GM19328 (cell line): ENCODE measurements around the gene PALM3.
A peak's percentile ranks its signal among the peaks of the same experiment; 100 is the strongest.

Source experiments
- ATAC-seq: cut with Tn5 transposase; IDR thresholded peaks from one replicate; pipeline ENCODE4 v1.9.1; 2021; ENCODE audit warnings: mild to moderate bottlenecking, moderate library complexity; ENCODE audit not compliant: unreplicated experiment

The PALM3 gene

DNA sequence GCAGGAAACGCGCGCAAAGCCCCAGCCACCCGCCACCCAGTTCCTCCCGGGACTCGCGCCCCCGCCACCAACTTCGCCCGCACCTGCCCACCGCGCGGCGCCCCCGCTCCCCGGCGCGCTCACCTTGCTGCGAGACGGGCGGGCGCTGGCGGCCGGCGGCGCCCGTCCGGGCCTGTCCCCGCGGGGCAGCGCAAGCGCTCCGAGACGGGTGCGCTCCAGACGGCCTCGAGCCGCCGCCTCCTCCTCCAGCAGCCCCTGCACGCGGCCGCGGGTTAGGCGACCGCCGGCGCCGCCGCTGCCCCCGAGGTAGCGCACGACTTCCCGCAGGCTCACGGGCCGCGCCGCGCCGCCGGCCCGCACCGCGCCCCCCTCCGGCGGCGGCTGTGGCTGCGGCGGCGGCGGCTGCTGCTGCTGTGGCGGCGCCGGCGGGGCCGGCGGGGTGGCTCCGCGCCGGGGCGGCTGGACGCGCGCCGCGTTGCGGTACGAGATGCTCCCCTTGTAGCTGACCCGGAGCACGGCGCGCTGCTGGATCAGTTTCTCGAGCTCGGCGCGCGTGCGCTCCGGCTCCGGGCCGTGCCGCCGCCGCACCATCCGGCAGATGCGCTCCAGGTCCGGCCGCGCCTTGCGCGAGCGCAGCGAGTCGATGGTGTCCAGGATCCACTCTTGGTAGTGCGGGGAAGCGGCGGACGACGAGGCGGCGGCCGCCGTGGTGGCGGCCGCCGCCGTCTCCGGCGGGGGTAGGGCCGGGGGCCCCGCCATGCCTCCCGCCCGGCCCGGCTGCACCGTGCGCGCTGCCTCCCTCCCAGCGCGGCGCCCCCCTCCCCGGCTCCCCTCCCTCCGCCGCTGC is 28.0 kb upstream of the PALM3 start:
- ATAC-seq: no peak

DNA sequence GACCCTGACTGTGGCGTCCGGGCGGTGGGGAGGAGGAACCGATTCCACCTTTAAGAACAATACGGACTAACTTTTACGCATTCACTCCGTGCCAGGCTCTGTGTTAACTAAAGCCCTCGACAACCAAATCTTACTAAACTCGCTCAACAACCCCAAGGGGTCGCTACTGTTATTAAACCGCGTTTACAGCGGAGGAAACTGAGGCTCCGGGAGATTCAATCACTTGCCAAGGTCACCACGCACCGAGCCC is 27.5 kb upstream of the PALM3 start:
- no peak for ATAC-seq

DNA sequence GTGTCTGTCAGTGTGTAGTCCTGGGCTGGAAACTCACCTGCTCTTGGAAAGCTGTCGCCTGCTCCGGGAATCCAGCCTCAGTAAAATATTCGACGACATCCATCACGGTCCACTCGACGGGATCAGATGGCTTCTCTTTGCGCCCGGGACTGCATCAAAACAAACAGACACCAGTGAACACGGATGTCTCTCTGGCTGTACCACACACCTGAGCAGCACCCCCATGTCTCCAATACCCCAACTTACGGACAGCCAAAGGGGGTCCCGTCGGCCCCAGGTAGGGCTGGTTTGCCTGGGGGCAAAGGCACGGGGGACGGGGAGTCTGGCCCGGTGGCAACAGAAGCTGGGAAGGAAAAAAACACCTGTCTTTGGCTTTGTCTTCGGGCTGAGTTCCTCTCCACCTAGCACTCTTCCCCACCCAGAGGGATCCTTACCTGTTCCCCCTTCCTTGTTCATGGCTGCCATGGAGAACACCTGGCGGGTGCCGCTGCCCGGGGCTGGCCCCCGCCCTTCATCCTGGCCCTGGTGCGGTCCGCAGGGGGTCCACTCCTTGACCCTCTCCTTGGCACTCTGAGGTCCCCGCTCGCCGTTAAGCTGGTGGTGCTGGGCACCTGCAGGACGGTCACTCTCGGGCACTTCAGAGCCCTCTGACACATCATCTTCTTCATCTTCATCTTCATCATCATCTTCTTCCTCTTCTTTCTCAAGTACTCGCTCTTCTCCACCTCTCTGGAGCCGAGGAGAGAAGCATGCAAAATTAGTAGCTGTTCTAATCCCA is 26.9 kb upstream of the PALM3 start:
- no peak for ATAC-seq

DNA sequence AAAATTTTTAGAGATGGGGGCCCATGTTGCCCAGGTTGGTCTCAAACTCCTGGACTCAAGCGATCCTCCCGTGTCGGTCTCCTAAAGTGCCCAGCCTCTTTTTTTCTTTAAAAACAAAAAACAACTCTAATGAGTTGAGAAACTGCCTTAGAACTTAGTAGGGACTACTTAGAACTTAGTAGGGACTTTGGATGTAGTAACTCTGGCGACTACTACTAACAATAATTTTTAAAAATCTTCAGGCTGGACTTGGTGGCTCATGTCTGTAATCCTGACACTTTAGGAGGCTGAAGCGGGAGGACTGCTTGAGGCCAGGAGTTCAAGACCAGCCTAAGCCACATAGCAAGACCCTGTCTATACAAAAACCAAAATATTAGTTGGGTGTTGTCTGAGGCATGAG is 24.2 kb upstream of the PALM3 start:
- no peak for ATAC-seq

DNA sequence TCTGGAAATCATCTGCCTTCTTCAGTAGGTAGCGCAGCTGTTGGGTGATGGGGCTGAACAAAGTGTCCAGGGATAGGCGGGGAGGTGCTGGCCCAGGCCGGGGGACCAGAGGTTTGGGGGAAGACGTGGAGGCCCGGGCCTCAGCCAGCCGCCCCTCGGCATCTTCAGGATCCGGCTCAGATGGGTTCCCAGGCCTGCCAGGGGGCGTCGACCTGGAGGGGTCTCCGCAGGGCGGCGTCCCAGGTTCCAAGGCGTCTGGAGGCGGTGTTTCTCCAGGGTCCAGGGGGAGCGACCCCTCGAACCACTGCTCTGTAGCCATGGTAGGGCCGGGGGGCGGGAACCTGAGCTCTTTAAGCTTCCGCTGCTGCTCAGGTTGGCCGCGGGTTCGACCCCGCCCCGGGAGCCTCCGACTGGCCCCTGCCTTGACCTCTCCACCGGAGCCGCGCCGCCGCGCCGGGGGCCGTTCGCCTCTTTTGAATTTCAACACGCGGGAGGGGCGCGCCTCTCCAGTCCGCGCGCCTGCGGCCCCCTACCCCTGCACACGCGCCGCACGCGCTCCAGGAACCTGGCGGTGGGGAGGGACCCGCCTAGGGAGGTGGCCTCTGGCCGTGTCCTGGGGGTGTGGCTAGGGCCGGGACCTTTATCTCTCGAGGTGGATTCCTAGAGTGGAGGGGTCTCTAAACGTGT is 23.6 kb upstream of the PALM3 start, which contains the start of gene C19orf67:
Gene C19orf67 (minus strand): TSS at position 475 of the 687 bp plus-strand sequence. CDS start 156 bp downstream, at position 319.
- ATAC-seq: no peak

DNA sequence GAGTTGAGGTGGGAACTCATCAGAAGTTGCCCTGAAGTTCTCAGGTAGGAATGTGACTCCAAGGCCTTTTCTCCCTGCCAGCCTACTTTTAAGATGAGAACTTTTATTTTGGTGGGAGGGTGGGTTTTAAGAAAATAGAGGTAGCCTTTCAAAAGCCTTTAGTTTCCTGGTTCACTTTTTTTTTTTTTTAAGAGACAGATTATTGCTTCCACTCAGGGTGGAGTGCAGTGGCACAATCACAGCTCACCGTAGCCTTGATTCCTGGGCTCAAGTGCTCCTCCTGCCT is 20.7 kb upstream of the PALM3 start:
- ATAC-seq: no peak

DNA sequence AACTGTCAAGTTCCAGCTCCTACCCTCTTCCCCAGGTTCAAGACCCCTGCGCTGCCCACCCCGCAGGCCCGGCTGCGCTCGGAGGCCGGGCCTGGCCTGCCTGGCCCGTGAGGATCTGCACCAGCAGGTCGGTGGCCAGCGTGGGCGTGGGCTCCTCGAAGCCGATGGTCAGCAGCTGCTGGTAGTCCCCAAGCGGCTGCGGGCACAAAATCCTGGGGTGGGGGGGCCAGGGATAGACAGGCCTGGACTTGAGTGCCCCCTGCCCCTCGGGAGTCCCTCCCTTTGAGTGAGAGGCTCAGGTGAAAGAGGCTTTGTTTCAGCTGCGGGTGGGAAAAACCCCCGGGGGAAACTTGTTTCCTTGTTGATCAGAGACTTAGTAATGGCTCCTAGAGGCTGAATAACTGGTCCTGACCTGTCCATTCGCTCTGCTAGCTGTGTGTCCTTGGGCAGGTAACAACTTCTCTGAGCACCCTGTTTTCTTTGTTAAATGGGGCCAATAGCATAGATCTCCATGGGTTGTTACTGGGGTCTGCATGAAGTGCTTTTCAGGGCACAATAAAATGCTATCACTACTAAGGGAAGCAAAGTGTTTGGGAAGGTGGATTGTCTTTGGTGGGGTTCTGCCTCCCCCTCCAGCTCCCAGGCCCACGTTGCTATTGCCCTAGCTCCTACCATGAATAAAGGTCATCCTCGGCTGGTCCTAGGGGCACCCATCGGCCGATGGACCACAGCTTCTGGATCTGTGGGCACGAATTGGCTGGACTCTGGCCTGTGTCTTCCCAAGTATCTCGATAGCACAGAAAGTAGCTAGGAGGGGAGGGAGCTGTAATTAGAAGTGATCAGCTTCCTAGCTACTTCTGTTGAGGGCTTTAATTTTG is 20.2 kb upstream of the PALM3 start:
- ATAC-seq: no peak

DNA sequence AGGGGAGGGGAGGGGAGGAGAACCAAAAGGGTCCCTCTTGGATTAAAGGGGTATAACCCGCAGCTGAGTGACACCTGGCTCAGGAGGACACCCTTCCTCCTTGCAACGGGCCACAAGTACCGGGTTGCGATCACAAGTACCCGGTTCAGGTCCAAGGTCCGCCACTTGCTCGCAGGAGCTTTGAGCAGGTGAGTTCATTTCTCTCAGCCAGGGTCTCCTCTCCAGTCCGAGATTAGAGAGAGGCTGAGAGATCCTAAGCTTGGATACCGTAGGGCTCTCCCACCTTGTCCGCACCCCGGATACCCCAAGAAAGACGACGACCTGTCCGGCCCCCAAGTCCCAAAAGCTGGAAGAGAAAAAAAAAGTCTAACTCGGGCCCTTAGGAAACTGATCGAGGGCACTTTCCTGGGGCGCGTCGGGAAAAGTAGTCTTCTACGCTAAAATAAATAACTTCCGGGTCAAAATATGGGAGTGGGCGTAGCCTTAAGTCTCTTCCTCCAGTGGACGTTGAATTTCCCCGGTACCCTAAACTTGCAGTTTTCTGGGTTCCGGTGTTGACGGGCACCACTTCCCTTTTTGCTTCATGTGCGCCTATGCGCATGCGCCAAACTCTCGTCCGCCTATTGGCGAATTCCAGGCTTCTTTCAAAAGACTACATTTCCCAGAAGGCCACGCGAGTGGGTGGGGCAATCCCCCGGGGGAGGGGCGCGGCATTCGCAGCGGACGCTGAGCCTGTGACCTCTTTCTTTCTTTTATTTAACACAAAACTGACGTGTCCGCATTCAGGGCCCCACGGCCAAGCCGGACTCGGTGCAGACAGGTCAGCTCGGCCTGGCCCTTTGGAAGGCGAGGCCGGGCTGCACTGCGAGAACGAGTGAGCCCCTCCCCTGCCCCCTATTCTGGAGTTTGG is 19.3 kb upstream of the PALM3 start:
- ATAC-seq: peak; percentile 84

DNA sequence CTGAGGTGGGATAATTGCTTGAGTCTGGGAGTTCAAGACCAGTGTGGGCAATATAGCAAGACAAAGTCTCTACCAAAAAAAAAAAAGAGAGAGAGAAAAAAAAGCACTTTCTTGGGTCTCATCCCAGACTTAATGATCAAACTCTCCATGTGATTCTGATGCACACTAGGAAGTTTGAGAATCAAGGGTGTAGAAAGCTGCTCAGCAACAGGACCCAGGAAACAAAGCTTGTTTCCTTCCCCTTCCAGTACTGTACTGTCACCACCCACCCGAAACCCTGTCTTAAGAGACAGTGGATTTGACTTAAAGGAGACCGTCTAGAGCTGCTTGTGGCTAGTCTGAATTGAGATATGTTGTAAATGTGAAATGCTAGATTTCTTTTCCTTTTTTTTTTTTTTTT is 16.5 kb upstream of the PALM3 start:
- no peak for ATAC-seq

DNA sequence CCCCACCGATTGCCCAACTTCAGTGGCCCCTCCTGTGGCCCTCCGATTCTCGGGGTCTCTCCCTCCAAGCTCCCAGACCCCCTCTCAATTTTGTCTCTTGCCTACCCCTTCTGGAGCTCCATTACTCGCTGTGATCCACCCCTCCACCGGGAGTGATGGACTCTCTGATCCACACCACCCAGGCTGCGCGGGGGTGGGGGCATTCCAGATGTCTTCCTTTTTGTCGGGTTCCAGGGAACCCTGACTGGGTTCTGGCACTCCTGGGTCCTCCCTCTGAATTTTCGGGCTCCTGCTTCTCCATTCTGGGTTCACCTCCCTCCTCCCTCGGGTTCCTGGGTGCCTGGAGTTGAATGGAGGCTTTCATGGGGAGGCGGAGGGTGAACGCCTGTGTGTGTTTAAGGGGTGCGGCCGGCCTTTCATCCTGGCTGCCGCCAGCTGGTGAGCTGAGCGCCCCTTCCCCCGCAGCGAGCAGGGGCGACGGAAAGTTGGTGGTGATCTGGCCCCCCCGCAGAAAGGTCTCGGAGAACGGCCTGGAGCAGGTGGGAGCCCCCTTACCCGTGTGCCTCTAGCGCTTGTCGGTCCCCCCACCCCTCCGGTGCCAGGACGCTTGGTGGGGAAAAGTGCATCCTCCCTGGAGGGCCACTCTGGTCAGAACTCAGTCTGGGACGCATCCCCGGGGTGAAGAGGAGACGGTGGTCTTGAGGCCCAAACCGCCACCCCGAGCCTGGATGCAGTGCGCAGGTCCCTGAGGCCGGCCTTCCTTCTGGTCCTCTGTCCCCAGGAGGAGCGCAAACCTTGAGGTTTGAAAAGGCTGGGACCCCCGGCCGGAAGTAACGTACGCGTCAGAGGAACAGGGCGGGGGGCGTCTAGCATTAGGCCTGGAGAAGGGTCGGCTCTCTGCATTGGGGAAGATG is 12.3 kb upstream of the PALM3 start:
- ATAC-seq: no peak

DNA sequence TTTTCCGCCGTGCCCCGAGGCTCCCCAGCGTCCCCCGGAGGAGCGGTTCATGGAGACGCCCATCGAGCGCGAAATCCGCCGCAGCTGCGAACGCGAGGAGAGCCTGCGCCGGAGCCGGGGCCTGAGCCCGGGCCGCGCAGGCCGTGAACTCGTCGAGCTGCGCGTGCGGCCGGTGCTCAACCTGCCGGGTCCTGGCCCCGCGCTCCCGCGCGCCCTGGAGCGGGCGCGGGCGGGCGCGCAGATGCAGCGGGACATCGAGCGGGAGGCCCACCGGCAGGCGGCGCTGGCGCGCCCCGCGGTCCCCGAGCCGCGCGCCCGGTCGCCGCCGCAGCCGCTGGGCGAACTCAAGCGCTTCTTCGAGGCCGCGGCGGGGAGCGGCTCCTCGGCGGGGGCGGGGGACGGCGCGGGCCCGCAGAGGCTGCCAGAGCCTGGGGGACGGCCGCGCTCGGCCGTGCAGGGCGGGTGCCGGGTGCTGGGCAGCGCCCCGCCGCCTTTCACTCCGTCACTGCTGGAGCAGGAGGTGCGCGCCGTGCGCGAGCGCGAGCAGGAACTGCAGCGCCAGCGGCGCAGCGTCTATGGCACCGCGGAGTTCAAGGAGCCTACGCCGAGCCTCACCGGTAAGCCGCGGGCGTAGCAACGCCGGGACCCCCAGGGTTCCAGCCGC is 11.5 kb upstream of the PALM3 start:
- peak; percentile 47 for ATAC-seq

DNA sequence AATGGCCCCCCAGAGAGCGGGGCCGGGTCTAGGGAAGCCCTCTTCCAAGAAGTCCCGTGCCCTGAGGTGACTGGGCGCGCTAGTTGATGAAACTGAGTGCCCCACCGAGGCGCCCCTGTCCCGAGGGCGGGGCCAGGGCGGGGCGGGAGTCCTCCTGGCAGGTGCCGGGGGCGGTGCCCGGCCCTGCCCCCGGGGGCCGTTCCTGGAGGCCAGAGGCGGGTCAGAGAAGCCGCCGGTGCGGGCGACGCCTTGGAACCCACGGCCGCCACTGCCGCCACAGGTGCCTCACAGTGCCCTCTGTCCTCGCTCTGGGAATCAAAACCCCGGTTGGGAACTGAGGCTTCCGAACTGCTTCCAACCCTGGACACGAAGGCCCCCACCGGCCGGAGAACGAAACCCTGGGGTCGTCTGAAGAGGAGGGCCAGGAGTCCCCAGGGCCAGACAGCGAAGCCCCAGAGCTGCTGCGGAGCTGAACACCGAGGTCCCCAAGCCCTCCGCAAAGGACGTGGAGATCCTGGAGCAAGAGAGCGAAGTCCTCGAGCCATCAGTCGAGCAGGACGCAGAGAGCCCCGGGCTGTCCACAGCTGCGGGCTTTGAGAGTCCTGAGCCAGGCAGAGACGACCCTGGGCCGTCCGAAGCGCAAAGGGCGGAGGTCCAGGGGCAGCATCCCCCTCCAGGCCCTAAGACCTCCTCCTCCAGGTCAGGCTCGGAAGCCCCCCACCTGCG is 10.8 kb upstream of the PALM3 start, which contains the start of gene MISP3:
Gene MISP3 (plus strand): TSS at position 252 of the 726 bp plus-strand sequence. CDS start 524 bp downstream, outside the sequence.
- no peak for ATAC-seq

DNA sequence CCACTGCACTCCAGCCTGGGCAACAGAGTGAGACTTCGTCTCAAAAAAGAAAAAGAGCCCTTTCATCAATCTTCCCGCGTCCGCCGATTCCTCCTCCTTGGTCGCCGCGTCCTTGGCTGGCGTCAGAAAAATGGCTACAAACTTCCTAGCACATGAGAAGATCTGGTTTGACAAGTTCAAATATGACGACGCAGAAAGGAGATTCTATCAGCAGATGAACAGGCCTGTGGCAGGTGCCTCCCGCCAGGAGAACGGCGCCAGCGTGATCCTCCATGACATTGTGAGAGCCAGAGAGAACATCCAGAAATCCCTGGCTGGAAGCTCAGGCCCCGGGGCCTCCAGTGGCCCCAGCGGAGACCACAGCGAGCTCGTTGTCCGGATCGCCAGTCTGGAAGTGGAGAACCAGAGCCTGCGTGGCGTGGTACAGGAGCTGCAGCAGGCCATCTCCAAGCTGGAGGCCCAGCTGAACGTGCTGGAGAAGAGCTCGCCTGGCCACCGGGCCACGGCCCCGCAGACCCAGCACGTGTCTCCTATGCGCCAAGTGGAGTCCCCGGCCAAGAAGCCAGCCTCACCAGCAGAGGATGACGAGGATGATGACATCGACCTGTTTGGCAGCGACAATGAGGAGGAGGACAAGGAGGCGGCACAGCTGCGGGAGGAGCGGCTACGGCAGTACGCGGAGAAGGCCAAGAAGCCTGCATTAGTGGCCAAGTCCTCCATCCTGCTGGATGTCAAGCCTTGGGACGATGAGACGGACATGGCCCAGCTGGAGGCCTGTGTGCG is 8.6 kb upstream of the PALM3 start:
- no peak for ATAC-seq

DNA sequence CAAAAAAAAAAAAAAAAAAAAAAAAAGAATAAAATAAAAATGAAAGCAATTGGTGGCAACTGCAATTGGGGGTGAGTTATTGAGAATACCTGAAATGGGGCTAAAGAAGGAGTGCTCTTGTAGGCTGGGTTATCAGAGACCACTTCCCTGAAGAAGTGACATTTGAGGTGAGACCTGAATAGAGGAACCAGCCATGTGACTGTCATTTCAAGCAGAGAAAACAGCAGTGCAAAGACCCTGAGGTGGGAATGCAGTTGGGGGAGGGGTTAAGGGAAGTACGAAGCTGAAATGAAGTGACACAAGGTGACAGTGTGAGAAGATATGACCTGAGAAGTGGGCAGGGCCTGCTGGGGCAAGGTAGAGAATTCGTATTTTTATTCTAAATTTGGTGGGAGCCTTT is 4.3 kb upstream of the PALM3 start:
- no peak for ATAC-seq

DNA sequence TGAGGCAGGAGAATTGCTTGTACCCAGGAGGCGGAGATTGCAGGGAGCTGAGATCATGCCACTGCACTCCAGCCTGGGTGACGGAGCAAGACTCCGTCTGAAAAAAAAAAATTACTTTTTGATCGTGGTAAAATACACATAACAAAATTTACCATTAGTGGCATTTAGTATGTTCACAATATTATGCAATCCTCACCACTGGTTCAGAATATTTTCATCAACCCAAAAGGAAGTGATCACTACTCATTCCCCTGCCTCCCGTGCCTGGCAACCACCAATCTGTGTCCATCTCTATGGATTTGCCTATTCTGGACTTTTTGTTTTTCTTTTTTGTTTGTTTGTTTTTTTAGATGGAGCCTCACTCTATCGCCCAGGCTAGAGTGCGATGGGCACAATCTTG is 1.2 kb upstream of the PALM3 start:
- no peak for ATAC-seq

DNA sequence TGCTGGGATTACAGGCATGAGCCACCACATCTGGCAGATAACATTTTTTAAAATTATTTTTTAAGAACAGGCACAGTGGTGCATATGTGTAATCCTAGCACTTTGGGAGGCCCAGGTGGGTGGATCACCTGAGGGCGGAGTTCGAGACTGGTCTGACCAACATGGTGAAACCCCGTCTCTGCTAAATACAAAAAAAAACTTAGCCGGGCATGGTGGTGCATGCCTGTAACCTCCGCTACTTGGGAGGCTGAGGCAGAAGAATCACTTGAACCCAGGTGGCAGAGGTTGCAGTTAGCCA is 631 bp upstream of the PALM3 start:
- ATAC-seq: no peak

DNA sequence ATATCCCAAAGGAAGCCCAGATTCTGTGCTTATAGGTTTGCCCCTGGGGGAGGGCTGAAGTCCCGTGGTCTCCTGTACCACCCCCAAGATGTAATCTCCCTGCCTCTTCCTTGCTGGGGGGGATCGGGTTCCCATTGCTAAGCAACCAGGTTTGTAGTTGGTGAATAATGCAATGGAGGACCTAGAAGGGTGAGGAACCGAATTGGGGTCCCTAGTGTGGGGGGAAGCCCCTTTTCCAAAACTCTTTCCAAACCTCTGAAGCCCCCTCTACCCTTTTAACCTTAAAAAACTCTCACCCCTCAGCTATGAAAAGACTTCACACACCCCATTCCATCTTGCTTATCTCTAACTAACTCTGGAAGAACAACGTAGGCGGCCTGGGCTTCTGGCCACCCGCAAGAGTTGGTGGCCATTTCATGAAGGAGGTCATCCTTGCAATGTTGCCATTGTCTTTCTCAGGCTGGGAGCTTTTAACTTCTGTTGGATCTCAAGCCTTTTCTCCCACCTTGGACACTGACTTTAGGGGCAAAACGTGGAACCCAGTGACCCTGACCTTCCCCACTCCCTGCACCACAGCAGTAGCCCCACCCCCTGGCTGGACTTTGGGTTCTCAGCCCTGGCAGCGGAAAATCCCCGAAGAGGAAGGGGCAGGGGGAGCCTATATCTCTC is 661 bp downstream of the PALM3 start:
- ATAC-seq: no peak
